NCI-H510A treated with DMSO at 0.1 percent for 48 hours (cell line): ENCODE measurements around the gene KLHL3.

ENCODE experiments used
- DNase-seq: peaks from one replicate; lab custom pipeline; 2025; lab: John Stamatoyannopoulos, UW

The KLHL3 gene

GRCh38 chr5:137611794-137612435, 124.0 kb downstream of the KLHL3 start:
- no peak for DNase-seq

GRCh38 chr5:137611011-137611580, 124.8 kb downstream of the KLHL3 start:
- no peak for DNase-seq

- DNase-seq = no peak
Observed at GRCh38 chr5:137610598-137610997, 125.3 kb downstream of the KLHL3 start.

GRCh38 chr5:137609127-137609526, 126.8 kb downstream of the KLHL3 start:
- no peak for DNase-seq

GRCh38 chr5:137607771-137608170, 128.1 kb downstream of the KLHL3 start:
- DNase-seq = no peak

- no peak for DNase-seq
Observed at GRCh38 chr5:137606401-137606800, 129.5 kb downstream of the KLHL3 start.

- peak; percentile 70 for DNase-seq
Observed at GRCh38 chr5:137605411-137605810, 130.5 kb downstream of the KLHL3 start.

GRCh38 chr5:137604348-137605095, 131.4 kb downstream of the KLHL3 start:
- DNase-seq = peak; percentile 32

GRCh38 chr5:137603891-137604290, 132.0 kb downstream of the KLHL3 start:
- DNase-seq = no peak

GRCh38 chr5:137603356-137603755, 132.5 kb downstream of the KLHL3 start:
- no peak for DNase-seq

GRCh38 chr5:137602721-137603273, 133.1 kb downstream of the KLHL3 start:
- no peak for DNase-seq

GRCh38 chr5:137600721-137601360, 135.0 kb downstream of the KLHL3 start:
- no peak for DNase-seq

- no peak for DNase-seq
Observed at GRCh38 chr5:137599457-137599856, 136.4 kb downstream of the KLHL3 start.

GRCh38 chr5:137598399-137598798, 137.5 kb downstream of the KLHL3 start:
- no peak for DNase-seq

- no peak for DNase-seq
Observed at GRCh38 chr5:137596941-137597340, 138.9 kb downstream of the KLHL3 start.

GRCh38 chr5:137595396-137596079, 140.4 kb downstream of the KLHL3 start:
- no peak for DNase-seq

GRCh38 chr5:137594717-137595116, 141.2 kb downstream of the KLHL3 start:
- no peak for DNase-seq

- DNase-seq = no peak
Observed at GRCh38 chr5:137592317-137592716, 143.6 kb downstream of the KLHL3 start.

- no peak for DNase-seq
Observed at GRCh38 chr5:137589185-137589584, 146.7 kb downstream of the KLHL3 start.

GRCh38 chr5:137587919-137588318, 148.0 kb downstream of the KLHL3 start:
- no peak for DNase-seq

- DNase-seq = no peak
Observed at GRCh38 chr5:137584262-137584661, 151.6 kb downstream of the KLHL3 start.

- DNase-seq = no peak
Observed at GRCh38 chr5:137583129-137583528, 152.8 kb downstream of the KLHL3 start.
